Stimulated activated naive CD4-positive, alpha-beta T cell (primary cell): ENCODE data around the gene FMO1.
"Not testable (repeated sequence)": the region's sequence is repeated elsewhere in the genome, so short reads cannot be mapped to it uniquely, and the experiment has no call there.

Source experiments
- DNase-seq, 6 experiments: peaks; one replicate each; lab custom pipeline; 2025; lab: John Stamatoyannopoulos, UW

The FMO1 gene

DNA sequence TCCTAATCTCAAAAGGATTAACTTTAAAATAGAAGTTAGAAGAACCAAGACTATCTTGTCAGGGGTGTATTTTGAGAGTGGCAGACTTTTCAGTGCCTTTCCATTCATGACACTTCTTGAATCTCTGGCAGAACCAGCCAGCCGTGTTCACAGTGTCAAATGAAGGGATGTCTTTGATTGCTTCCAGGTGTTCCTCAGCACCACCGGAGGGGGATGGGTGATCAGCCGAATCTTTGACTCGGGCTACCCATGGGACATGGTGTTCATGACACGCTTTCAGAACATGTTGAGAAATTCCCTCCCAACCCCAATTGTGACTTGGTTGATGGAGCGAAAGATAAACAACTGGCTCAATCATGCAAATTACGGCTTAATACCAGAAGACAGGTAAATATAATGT is 32.3 kb downstream of the FMO1 start:
- DNase-seq, result no peak

DNA sequence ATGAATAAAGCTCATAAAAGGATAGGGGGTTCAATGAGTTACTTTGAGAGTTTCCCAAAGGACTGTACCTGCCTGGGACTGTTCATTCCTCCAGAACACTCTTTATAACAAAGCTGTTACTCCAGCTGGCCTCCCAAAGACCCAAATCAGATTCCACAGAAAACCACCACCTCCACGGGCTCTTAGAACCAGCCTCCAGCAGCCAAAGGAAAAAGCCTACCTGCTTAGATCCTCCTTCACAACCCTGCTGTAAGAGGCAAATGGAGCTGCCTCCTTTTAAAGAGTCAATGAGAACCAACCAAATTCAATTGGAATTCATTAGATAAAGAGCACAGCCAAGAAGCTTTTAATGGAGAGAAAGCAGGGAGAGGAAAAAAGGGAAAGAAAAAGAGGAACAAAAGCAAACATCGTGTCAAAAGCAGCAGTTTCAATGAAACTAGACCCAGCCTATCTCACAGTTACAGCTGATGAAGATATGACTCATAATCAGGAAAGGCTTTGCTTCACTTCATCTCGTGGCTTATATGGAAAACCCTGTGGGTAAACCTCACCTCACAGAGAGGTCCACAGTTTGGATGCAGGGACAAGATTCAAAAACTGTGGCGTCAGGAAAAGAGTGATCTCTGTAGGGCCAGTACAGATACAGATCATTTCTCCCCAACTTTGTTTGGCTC is 37.9 kb downstream of the FMO1 start:
- DNase-seq, result no peak

DNA sequence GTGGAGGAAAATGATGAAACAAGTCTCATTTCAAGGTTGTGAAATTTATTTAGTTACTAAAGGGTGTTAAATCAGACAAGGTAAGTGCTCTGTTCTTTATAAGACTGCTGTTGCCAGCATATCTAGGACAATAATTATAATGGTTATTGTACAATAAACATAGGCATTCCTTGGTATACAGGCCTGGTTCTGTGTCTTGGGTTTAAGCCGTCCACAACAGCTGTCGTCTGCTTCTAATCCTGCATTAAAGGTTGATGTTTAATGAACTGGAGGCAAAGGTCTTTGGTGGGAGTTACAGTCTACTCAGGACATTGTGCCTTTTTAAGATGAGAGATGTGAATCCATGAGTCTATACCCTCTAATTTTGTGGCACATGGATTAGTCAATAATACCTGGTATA is 42.3 kb downstream of the FMO1 start:
- no peak for DNase-seq

DNA sequence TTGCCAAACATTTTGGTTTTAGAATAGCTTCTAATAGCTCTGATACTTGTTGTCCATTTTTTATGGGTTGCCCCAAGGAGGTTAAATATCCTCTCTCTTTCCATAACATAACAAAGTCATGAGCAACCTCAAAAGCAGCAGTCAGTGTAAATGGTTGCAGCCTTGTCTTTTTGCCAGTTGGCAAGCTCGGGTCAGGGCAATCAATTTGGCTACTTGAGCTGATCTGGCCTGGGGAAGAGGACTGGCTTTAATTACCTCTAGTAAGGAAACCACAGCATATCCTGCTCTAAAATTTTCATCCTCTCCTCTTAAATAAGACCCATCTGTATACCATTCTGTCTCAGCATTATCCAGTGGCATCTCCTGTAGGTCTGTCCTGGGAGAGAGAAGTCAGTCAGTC is 44.5 kb downstream of the FMO1 start:
- DNase-seq, result no peak

DNA sequence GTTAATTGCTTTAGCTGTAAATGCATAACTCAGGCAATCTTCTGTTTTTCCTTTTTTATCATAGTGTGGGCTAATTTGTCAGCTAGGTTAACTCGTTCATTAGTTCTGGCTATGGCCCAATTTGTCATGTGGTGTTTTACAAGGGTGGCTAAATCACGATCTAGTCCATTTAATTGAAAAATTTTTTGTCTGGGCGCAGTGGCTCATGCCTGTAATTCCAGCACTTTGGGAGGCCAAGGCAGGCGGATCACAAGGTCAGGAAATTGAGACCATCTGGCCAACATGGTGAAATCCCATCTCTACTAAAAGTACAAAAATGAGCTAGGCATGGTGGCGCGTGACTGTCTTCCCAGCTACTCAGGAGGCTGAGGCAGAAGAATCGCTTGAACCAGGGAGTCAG is 47.1 kb downstream of the FMO1 start:
- not testable (repeated sequence) for DNase-seq

DNA sequence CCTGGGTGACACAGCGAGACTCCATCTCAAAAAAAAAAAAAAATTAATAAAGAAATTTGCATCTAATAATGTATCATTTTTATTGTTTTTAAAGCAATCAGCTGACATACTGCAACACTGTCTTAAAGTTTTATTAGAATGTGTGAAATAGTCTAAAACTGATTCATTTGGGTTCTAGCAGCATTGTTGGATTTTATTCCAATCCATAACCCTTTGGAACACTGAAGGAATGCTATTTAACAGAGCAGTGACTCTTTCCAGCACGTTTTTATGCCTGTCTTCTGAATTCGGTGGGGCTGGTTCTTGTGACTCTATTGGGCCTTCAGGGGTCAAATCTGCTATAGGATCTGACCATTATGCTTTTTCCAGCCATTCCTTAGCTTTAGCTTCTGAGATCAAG is 47.5 kb downstream of the FMO1 start:
- DNase-seq, result no peak

DNA sequence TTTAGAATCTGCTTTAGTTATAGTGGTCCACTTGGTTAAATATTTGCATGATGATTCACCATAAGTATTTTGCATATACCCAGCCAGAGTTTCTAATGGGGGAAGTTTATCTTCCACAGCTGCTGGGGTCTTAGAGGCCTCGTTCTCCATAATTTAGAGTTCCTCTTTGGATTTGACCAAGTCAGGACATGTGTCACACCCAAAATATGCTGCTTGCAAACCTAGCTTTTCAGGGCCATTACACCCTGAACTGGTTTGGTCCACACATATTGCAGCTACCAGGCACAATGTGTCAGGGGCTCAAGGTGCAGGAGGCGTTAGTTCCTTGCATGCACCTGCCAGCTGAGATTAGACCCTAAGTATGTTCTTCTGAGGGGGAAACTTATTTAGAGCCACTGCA is 48.6 kb downstream of the FMO1 start:
- DNase-seq, result no peak

DNA sequence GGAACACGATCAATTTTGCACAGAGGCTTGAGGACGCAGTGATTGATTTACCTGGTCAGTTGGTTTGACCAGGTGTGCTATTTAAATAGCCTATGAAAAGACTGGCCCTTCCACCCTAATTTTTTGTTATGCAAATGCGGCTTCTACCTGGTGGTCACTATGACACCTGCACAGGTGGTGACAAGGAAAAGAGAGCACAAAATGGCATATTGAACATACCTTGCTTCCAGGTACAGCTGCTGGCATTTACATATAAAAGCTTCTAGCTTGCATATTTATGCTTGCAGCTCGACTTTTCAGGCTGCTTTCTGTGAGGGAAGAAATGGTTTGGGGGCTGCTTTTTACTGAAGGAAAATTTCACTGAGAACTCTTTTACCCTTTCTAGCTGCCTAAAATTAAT is 50.4 kb downstream of the FMO1 start:
- DNase-seq, result no peak

DNA sequence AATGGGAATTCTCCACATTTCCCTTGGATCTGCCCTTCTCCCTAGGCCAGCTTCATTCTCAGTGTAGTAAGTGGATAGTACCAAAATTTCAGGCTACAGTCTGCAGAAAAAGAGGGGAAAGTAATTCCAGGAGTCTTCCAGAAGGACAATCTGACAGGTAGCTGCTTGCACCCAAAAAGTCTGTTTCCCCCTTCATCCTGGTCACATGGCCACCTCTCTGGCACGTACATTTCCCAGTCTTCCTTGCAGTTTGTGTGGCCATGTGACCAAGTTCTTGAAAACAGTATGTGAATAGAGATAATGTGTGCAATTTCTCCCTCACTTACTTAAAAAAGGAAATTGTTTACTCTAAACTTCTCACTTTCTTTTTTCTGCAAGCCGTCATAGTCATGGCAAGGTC is 51.0 kb downstream of the FMO1 start:
- DNase-seq, result no peak

DNA sequence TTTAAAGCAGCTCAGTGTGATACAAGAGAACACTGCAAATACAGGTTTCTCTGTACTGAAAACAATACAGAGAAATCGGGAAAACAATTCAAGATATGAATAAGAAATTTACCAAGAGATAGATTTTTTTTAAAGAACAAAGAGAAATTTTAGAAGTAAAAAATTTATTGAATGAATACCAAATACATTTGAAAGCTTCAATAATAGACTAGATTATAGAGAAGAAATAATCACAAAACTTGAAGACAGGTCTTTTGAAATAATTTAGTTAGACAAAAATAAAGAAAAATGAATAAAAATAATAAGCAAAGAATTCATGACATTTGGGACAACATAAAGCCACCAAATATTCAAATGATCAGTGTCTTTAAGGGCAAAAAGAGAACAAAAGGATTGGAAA is 52.1 kb downstream of the FMO1 start:
- DNase-seq, result no peak

DNA sequence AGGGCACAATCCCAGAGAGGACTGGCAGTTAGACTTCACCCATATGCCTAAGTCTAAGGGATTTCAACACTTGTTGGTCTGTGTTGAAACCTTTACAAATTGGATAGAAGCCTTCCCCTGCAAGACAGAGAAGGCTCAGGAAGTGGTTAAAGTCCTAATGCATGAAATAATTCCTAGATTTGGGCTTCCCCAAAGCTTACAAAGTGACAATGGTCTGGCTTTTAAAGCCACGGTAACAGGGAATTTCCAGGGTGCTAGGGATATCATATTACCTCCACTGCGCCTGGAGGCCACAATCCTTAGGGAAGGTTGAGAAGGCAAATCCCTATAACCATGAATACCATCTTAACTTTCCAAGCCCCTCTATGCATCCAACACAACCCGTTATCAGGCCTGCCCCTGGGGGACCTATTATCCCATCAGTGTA is 62.4 kb downstream of the FMO1 start:
- no peak for DNase-seq

DNA sequence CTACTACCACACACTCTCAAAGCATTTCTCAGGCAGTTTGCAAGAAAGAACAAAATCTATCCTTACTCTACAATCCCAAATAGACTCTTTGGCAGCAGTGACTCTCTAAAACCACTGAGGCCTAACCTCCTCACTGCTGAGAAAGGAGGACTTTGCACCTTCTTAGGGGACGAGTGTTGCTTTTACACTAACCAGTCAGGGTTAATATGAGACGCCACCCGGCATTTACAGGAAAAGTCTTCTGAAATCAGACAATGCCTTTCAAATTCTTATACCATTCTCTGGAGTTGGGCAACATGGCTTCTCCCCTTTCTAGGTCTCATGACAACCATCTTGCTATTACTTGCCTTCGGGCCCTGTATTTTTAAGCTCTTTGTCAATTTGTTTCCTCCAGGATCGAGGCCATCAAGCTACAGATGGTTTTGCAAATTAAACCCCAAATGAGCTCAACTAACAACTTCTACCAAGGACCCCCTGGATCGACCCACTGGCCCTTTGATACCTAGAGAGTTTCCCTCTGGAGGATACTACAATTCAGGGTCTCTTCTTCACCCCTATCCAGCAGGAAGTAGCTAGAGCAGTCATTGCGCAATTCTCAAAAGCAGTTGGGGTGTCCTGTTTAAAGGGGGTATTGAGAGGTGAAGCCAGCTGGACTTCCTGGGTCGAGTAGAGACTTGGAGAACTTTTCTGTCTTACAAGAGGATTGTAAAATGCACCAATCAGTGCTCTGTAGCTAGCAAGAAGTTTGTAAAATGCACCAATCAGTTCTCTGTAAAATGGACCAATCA is 63.7 kb downstream of the FMO1 start:
- no peak for DNase-seq

DNA sequence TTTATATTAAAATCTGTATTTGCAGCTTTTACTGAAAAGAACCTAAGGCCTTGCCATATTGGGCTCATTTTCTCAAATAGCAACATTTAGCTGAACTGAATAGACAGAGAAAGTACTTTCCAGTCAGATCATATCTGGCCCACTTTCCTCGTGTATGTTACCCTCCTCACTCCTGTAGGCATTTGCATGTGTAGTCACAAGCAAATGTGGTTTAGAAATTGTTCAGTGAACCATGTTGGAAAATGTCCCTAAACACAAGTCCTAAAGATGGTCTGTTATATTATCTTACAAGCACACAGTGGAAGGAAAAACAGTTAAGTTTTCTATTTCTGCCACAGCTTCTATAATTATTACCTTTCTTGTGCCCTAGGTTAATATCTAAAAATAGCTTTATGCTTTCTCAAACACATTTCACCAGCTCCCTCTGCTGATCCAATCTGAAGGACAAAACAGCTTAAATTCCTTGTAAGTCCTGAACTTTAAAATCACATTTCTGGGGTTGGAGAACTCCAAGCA is 65.1 kb downstream of the FMO1 start:
- no peak for DNase-seq

DNA sequence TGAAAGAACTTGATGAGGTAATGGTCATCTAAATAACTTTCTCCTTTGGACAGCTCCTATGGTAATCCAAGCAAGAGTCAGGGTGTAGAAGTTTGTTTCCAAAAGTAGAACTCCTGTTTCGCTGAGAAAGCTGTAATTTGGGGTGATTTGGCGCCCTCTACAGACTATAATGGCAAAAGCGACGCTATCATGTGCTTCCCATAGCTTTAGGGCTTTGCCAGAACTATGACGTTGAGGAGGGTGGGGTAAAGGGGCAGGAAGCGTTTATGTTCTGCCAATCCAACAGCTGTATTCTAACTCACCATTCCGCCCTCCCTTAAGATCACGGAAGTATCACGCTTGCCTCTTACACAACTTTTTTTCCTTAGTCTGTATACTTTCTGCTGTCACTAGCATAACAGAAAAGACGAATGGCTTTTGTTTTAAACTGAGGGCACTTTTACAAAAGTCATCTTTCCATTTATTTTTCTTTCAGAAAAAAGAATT is 65.6 kb downstream of the FMO1 start, which contains the start of gene FMO4:
TSS of gene FMO4 (plus strand) at position 349 of the 486 bp plus-strand sequence. CDS start 5,643 bp downstream, outside the sequence.
- peak; percentile 46 to 92 (median 86) for DNase-seq

DNA sequence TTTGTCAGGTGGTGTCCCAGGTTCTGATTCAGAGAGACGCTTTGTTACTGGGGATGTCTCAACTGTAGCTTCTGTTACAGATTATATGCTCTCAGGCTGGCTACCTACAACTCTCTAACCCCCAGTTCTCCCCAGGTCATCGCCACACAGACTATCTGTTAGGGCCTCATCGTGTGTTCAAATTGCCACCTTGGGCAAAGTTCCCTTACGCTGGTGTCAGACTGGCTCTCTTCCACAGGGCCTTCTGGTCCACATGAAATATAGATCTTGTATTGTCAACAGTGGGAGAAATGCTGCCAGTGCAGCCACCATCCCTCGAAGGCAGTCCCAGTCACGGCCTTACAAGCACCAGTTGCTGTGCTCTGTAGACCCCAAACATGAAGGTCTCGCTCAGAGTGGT is 81.0 kb downstream of the FMO1 start:
- DNase-seq, result no peak

DNA sequence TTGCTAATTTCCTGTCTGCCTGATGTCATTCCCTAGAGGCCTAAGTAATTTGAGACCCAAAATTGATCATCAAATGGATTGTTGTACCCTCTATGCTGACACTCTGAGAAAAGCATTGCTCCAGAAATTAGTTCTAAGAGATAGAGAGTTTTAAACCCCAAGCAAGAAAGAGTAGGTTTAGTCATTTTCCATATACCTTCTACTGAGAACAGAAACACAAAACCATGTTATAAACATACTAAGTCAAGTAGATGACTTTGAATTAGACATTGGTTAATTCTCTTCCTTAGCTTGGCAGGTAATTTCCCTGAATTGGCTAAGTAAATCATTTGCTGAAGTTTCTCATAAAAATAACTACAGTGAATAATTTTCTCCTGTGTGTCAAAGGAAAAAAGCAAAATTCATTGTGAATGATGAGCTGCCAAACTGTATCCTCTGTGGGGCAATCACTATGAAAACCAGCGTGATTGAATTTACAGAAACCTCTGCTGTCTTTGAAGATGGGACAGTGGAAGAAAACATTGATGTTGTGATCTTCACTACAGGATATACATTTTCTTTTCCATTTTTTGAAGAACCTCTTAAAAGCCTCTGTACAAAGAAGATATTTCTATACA is 85.8 kb downstream of the FMO1 start:
- no peak for DNase-seq
